Measurements from ENCODE around the gene ARID1B. TPM values are rescaled to one million over a fixed set of nuclear protein-coding genes. Genes with fewer than 3 reads are reported as not detected.
A peak's percentile ranks its signal among the peaks of the same experiment; 100 is the strongest.
"Not testable (repeated sequence)": the region's sequence is repeated elsewhere in the genome, so short reads cannot be mapped to it uniquely, and the experiment has no call there.

The ARID1B gene
- total and polyA plus RNA-seq, 8 donors: 16.2 to 68.0 (median 42.5) TPM

- DNase-seq (no peak), ATAC-seq (peak; percentile 36 to 70 (median 47)), FAIRE-seq (no peak)
- Histone ChIP-seq H3K4me1 (peaks cover 14 to 35% (median 17%) of the 10 kb centered on the region in 3 donors), H3K27me3 (no peaks in the 10 kb centered on the region), H3K36me3 (no peaks in the 10 kb centered on the region), H3K27ac (peak overlapping the region in 1 of 4 donors; percentile 24), H3K9me3 (no peaks in the 10 kb centered on the region), H3K4me3 (no peak overlapping the region)
- TF ChIP-seq CTCF (IDR thresholded peaks at IDR 0.05): no peak
- intact Hi-C loops (cut with DNase I): loop anchor here in 1 of 3 donors (10.0 kb wide), 1 partner anchor 148 kb away; no protein-coding TSS in a partner anchor
- 63 to 65% methylated on average over 8 of the region's 8 CpGs for WGBS, 2 donors
Measured at GRCh38 chr6:157037165-157037564, 260.0 kb downstream of the ARID1B start.

GRCh38 chr6:157038610-157039009, 261.4 kb downstream of the ARID1B start:
- DNase-seq (no peak), FAIRE-seq (no peak), ATAC-seq (no peak)
- H3K9me3 ChIP-seq: no peaks in the 10 kb centered on the region
- no peaks in the 10 kb centered on the region for H3K36me3 ChIP-seq
- no peak for TF ChIP-seq CTCF (IDR thresholded peaks at IDR 0.05)
- H3K4me1 ChIP-seq: peaks cover 14 to 26% (median 17%) of the 10 kb centered on the region in 3 donors
- H3K4me3 ChIP-seq: no peak overlapping the region
- intact Hi-C loops (cut with DNase I): loop anchor here in 1 of 3 donors (10.0 kb wide), 1 partner anchor 146 kb away; no protein-coding TSS in a partner anchor
- H3K27me3 ChIP-seq: no peaks in the 10 kb centered on the region
- WGBS, 2 donors: 89 to 93% methylated on average over 7 of the region's 7 CpGs
- H3K27ac ChIP-seq: no peak overlapping the region

GRCh38 chr6:157039639-157040038, 262.5 kb downstream of the ARID1B start:
- H3K4me1 ChIP-seq: peaks cover 11 to 19% (median 13%) of the 10 kb centered on the region in 3 donors
- H3K36me3 ChIP-seq, DNase-seq, ATAC-seq, H3K9me3 ChIP-seq, H3K27me3 ChIP-seq, H3K4me3 ChIP-seq, H3K27ac ChIP-seq, FAIRE-seq: not testable (repeated sequence)
- intact Hi-C loops (cut with DNase I): loop anchor here in 1 of 3 donors (10.0 kb wide), 1 partner anchor 145 kb away; no protein-coding TSS in a partner anchor
- 96 to 97% methylated on average over 4 of the region's 4 CpGs for WGBS, 2 donors

GRCh38 chr6:157040191-157040590, 263.0 kb downstream of the ARID1B start:
- no peaks in the 10 kb centered on the region for H3K9me3 ChIP-seq
- FAIRE-seq (no peak), DNase-seq (no peak), ATAC-seq (no peak)
- H3K4me3 ChIP-seq: no peak overlapping the region
- intact Hi-C loops (cut with DNase I): no loop called here
- no peak for TF ChIP-seq CTCF (IDR thresholded peaks at IDR 0.05)
- H3K27ac ChIP-seq: no peak overlapping the region
- 94 to 95% methylated on average over 7 of the region's 7 CpGs for WGBS, 2 donors
- H3K27me3 ChIP-seq: no peaks in the 10 kb centered on the region
- peaks cover 7 to 13% (median 8%) of the 10 kb centered on the region in 3 donors for H3K4me1 ChIP-seq
- H3K36me3 ChIP-seq: no peaks in the 10 kb centered on the region

- no peak for DNase-seq
- no peak overlapping the region for H3K4me3 ChIP-seq
- peak; percentile 75 for FAIRE-seq
- WGBS, 2 donors: 33 to 35% methylated on average over 2 of the region's 2 CpGs
- no peak overlapping the region for H3K27ac ChIP-seq
- TF ChIP-seq CTCF (IDR thresholded peaks at IDR 0.05): peak in 3 of 4 donors; percentile 10 to 36 (median 36)
- H3K4me1 ChIP-seq: no peaks in the 10 kb centered on the region
- no peaks in the 10 kb centered on the region for H3K9me3 ChIP-seq
- intact Hi-C loops (cut with DNase I): no loop called here
- no peaks in the 10 kb centered on the region for H3K36me3 ChIP-seq
- no peaks in the 10 kb centered on the region for H3K27me3 ChIP-seq
- ATAC-seq: peak in 3 of 4 donors; percentile 60 to 77 (median 64)
Measured at GRCh38 chr6:157045831-157046454, 268.8 kb downstream of the ARID1B start.

Measured in pancreas (tissue), 10 donors.